Measurements from ENCODE around the gene DENND1B.

DNA sequence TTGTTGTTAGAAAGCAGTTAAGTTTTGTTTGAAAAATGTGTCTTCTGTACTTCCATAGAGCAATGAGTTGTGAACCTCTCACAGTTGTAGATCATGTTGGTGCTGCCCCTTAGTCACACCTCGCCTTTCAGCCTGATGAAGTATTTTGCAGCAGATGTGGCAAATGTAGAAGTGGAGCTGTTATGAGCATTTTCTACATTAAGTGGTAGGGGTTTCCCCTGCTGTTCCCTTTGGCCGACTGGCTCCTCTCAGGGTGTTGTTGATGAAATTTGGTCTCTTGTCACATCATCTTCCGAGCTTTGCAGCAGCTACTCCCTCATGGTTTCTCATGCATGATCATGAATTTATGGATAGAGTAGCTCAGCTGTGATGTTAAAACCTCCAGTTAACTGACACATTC is 33.6 kb upstream of the DENND1B start:
- TF ChIP-seq, protein P1, sequence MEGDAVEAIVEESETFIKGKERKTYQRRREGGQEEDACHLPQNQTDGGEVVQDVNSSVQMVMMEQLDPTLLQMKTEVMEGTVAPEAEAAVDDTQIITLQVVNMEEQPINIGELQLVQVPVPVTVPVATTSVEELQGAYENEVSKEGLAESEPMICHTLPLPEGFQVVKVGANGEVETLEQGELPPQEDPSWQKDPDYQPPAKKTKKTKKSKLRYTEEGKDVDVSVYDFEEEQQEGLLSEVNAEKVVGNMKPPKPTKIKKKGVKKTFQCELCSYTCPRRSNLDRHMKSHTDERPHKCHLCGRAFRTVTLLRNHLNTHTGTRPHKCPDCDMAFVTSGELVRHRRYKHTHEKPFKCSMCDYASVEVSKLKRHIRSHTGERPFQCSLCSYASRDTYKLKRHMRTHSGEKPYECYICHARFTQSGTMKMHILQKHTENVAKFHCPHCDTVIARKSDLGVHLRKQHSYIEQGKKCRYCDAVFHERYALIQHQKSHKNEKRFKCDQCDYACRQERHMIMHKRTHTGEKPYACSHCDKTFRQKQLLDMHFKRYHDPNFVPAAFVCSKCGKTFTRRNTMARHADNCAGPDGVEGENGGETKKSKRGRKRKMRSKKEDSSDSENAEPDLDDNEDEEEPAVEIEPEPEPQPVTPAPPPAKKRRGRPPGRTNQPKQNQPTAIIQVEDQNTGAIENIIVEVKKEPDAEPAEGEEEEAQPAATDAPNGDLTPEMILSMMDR (conservative IDR thresholded peaks at IDR 0.05): no peak
- TF ChIP-seq ZFX (IDR thresholded peaks at IDR 0.05): no peak

Measured in C4-2B (cell line).